ENCODE measurements around the gene AMPD2.

AMPD2 gene

DNA sequence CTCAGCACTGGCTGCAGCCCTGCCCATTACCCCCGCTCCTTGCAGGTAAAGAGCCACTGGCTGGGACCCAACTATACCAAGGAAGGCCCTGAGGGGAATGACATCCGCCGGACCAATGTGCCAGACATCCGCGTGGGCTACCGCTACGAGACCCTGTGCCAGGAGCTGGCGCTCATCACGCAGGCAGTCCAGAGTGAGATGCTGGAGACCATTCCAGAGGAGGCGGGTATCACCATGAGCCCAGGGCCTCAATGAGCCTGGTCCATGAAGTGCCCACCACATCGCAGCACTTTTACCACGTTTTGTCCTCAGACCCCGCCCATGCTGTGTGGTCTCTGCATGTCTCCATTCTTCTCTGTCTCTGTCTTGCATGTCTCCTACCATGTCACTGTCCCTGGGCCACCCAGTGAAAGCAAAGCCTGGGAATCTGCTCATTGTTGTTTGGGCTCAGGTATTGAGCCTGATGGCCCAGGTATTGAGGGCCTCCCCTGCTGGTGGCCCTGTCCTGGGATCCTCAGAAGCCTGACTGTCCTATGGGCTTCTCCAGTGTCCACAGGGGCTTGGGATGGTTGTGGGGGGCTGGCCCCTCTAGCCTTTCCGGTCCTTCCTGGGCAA, 11.4 kb downstream of the AMPD2 start:
- no peak for DNase-seq (ENCODE audit: low spot score)

DNA sequence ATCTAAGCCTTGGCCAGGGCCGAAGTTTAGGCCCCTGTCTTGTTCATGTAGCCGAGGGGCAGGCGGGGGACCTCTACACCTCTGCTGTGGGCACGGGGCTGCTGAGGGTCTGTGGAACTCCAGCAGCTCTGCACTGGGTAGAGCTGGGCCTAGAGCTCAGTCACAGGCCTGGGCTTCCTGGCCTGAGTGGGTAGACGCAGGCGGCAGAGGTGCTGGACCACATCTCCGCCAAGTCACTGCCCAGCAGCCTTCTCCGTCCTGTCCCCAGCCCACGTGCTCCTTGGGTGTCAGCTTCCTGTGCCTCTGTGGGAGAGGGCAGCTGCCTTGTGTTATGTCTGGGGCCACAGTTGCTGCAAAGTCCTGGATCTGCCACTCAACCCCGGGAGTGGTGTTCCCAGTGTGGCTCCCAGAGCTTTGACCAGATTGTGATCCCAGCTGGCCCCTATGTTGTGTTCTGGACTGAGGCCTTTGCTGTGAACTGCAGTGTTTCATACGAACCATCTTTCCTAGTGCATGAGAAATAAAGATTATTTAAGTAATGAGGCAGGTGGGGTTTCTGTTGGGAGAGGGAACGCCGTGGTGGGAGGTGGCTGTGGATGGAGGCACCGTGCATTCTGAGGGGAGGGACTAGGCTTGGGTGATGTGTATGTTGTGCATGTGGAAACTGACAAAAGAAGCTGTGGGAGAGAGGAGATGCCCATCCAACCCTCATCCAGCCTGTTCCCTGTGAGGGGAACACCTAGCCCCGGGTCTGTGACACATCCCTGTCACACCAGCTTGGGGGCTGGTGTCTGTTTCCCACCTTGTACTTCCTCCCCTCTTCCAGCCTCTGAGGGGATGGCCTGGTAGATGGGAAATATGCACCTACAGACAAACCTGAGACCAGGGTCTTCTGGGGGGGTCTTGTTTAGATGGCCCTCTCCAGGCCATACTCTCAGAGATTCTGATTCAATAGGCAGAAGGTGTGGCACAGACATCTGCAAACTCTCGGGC, 12.2 kb downstream of the AMPD2 start:
- no peak for DNase-seq (ENCODE audit: low spot score)

DNA sequence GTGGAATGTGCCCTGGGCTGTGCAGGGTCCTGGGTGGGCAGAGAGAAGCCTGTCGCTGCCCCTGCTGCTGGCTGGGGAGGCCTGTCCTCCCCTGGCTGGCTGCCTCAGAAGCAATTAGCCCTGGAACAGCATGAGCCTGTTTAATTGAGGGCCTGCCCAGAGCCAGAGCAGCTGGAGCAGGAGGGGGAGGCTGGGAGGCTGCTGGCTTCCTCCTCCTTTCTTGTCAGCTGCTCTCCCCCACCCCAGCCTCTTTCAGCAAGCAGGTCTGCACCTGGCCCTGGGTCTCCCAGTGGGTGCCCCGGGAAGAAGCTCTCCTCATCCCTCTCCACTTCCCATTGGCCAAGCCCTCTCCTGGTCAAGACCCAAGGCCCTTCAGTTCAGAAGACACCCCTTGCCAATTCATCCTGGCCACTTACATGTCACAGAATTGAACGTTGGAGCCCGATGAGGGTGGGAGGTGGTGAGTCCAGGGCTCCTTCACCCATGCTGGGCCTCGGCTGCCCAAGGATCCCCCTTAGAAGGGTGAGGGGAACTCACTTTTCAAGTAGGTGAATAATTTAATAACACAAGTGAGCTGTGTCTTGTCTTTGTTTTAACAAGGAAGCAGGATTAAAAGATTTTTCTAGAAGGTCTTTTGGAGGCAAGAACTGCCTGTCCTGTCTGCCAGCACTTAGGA, 13.2 kb downstream of the AMPD2 start:
- no peak for DNase-seq (ENCODE audit: low spot score)

DNA sequence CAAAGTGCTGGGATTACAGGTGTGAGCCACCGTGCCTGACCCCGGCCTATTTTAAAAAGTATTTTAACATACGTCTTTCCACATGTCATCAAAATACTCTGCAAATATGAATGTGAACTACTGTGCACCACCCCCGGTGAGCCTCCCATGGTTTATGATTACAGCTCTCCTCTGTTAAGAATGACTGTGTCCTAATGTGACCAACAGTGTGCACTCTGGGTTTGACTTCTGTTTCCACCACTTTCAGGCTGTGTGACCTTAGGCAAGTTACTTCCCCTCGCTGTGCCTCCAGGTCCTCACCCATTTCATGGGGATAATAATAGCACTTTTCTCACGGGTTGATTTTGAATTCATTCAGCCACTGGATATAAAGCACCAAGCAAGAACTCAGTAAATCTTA, 14.7 kb downstream of the AMPD2 start:
- no peak for DNase-seq (ENCODE audit: low spot score)

DNA sequence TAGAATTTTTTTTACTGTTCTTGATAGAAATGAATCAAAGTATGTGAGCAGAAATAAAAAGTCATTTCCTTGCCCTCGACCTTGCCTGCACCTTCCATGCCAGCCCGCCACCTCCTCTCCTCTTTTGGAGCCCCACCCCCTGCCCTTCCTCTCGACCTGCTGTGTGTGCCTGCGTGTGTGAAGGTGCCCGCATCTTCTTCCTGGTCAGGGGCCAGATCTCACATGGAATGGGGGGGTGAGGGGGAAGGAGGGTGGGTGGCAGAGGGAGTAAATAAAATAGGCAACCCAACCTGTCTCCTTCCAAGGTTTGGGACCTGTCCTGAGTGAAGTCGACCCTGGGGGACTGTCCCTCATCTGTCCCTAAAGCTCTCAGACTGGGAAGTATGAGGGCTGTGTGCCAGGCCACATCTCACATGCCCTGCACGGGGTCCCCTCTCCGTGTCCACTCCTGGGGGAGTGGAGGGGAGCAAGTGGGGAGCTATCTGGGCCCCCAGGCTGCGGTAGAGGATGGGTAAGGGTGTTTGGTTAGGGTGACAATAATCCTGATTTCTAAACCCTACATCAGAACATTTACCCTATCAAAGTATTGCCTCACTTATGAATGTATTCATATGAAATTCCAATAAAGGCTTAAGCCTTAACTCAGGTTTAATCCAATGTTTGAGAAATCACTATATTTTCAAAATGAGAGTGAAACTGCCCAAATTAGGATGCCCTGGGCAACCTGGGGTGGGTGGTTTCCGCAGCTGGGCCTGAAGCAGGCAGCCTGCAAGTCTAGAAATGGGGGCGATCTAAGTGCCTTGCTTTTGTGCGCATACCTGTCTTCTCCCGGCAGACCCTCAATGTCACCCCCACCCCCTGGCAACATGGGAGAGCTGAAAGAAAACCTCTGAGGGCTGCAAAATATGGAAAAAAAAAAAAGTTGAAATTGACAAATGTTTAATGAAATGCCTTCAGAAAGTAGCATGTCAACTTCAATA, 15.4 kb downstream of the AMPD2 start:
- no peak for DNase-seq (ENCODE audit: low spot score)

DNA sequence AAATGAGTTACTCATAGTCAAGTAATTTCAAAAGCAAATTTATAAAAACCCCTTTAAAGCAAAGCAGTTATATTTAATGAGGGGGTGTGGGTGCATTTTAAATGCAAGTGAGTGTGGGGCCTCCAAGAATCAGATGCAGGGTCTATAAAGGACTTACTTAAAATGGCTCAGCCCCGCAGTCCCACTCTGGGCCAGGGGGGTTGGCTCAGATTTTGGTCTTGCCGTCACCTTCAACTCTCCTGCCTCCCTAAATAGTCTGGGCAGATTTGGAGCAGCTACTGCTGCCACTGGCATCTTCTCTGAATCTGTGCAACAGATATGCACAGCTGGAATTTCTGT, 16.2 kb downstream of the AMPD2 start:
- no peak for DNase-seq (ENCODE audit: low spot score)

- no peak for DNase-seq (ENCODE audit: low spot score)
These were observed 16.7 kb downstream of the AMPD2 start for GRCh38 chr1:109636201-109636952.

DNA sequence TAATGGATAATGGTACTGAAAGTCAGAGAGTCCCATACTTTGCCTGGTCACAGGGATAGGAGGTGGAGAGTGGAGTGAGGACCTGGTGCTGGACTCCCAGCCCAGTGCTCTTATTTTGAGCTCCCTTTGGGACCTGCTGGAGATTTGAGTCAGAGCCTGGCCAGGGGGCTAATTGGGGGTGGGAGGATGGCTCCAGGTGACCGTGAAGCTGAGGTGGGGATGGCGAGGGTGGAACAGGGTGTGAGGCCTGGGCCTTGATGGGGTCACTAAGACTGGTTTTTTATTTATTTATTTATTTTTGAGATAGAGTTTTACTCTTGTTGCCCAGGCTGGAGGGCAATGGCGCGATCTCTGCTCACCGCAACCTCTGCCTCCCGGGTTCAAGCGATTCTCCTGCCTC, 17.8 kb downstream of the AMPD2 start:
- DNase-seq (ENCODE audit: low spot score): no peak

- DNase-seq (ENCODE audit: low spot score): no peak
These were observed 19.6 kb downstream of the AMPD2 start for GRCh38 chr1:109639063-109639840.

DNA sequence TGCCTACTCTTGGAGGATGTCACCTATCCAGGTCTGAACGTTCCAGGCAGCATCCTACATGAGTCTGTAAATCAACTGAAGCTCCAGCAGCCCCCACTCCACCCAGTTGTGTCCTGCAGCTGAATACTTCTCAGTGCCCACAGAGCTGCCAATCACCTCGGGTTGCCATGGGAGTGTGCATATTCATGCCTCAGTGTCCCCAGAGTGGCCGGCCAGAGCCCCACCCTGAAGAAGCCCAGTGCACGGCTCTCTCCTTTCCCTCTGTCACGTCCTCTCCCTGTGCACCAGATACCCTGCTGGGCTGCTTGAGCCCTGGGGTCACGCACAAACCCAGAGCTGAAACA, 20.2 kb downstream of the AMPD2 start:
- no peak for DNase-seq (ENCODE audit: low spot score)

- DNase-seq (ENCODE audit: low spot score): peak; percentile 64
These were observed 20.7 kb downstream of the AMPD2 start for GRCh38 chr1:109640285-109640865.

- no peak for DNase-seq (ENCODE audit: low spot score)
These were observed 21.6 kb downstream of the AMPD2 start for GRCh38 chr1:109641078-109641740.

GRCh38 chr1:109641861-109642260, 22.2 kb downstream of the AMPD2 start:
- DNase-seq (ENCODE audit: low spot score): no peak

GRCh38 chr1:109642626-109643025, 23.0 kb downstream of the AMPD2 start:
- no peak for DNase-seq (ENCODE audit: low spot score)

DNA sequence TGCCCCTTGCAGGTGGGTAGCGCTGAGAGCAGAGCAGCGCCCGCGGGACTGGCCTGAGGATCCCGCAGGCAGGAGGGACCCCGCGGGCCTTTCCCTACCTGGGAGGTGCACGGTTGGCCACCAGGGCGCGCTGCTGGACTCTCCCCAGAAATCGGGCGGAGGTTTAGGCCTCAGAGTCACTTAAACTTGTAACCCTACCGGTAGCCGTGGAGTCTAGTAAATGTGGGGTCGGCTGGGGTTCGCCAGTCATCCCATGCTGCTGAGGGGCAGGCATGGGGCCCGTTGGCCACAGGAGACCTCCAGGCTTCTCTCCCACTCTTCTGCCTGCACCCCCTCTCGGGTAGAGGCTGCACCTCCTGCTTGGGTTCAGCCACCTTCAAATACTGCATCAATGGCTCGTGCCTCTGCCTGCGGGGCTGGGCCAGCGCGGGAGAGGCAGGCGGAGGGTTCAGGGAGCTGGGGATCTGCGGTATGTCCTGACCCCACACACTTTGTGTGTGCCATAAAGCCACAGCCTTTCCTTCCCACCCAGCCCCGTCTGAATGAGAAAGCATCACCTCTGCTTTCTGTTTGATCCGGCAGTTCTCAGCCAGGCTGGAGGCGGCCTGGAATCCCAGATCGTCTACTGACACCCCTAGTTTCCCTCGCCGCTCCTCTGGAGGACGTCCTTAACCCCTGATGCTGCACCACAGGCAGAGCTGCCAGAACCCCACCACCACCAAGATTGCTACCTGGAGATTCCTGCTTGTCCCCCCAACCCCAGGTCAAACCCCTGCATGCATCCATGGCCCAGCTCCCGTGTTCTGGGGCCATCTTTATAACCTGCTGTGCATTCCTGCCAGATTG, 24.0 kb downstream of the AMPD2 start:
- DNase-seq (ENCODE audit: low spot score): peak; percentile 67

- DNase-seq (ENCODE audit: low spot score): no peak
These were observed 25.0 kb downstream of the AMPD2 start for GRCh38 chr1:109644670-109645069.

GRCh38 chr1:109649491-109649914, 29.9 kb downstream of the AMPD2 start:
- DNase-seq (ENCODE audit: low spot score): no peak

DNA sequence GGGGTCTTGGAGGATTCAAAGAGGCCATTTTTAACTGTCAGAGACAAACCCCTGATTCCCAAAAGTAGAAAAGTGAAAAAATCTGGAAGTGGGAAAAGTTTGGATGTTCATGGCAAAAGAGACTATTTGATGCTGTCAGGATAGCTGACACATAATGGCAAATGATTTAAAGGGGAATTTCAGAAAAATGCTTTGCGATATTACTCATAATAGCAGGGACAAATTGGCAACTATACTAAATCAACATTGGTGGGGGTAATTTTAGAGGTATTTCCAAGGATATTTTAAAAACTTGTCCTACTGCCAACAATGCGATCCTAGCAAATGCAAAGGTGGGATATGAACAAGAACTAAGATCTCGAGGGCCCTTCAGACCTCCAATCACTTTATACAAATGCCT, 31.0 kb downstream of the AMPD2 start:
- DNase-seq (ENCODE audit: low spot score): no peak

Data from kidney capillary endothelial cell (primary cell).